Duodenal mucosa (tissue), 2 donors: Measurements from ENCODE around the gene HOXC6.

Experiments
- H3K27ac ChIP-seq: one replicate; pipeline ENCODE4 v1.7.0; 2013; ENCODE audit warnings: low read depth, low read length
- H3K27me3 ChIP-seq, 2 donors: one replicate each; pipeline ENCODE4 v1.7.0; 2013; ENCODE audit warnings: low read length in 2 of 2, control low read depth in 1 of 2; ENCODE audit not compliant: insufficient read depth in 2 of 2, control insufficient read depth in 1 of 2
- H3K36me3 ChIP-seq, 2 donors: one replicate each; pipeline ENCODE4 v1.7.0; 2013; ENCODE audit warnings: low read length in 2 of 2, control low read depth in 1 of 2; ENCODE audit not compliant: insufficient read depth in 2 of 2, control insufficient read depth in 1 of 2
- H3K4me1 ChIP-seq, 2 donors: one replicate each; pipeline ENCODE4 v1.7.0; 2013; ENCODE audit warnings: low read length in 2 of 2, control low read depth in 1 of 2; ENCODE audit not compliant: insufficient read depth in 2 of 2, control insufficient read depth in 1 of 2
- H3K4me3 ChIP-seq, 2 donors: one replicate each; pipeline ENCODE4 v1.7.0; 2013; ENCODE audit warnings: low read length in 2 of 2, low read depth in 1 of 2
- H3K9ac ChIP-seq, 2 donors: one replicate each; pipeline ENCODE4 v1.7.0; 2013; ENCODE audit warnings: low read length in 2 of 2, low read depth in 1 of 2
- H3K9me3 ChIP-seq, 2 donors: one replicate each; pipeline ENCODE4 v1.7.0; 2013; ENCODE audit warnings: low read length in 2 of 2, control low read depth in 1 of 2; ENCODE audit not compliant: control insufficient read depth in 1 of 2

The HOXC6 gene

GRCh38 chr12:54028314-54029201 lies at the start of gene HOXC6:
TSS of gene HOXC6 (plus strand) at chr12:54028440. CDS start at chr12:54028522, 82 bp downstream.
- Histone ChIP-seq H3K27me3 (peaks cover 71 to 94% of the 10 kb centered on the region in 2 donors), H3K36me3 (no peaks in the 10 kb centered on the region), H3K4me3 (peak within 1 kb of the TSS; percentile 19 to 41), H3K9ac (no peak within 1 kb of the TSS), H3K4me1 (peaks cover 7 to 22% of the 10 kb centered on the region in 2 donors), H3K9me3 (no peaks in the 10 kb centered on the region), H3K27ac (no peak within 1 kb of the TSS)

GRCh38 chr12:53978477-53979356 lies 49.5 kb upstream of the HOXC6 start:
- Histone ChIP-seq H3K9ac (no peak overlapping the region), H3K9me3 (no peaks in the 10 kb centered on the region), H3K27ac (no peak overlapping the region), H3K4me1 (peaks cover 10 to 20% of the 10 kb centered on the region in 2 donors), H3K36me3 (no peaks in the 10 kb centered on the region), H3K27me3 (peaks cover 47 to 94% of the 10 kb centered on the region in 2 donors), H3K4me3 (peak overlapping the region; percentile 22 to 57)

- H3K9ac ChIP-seq = no peak overlapping the region
- H3K27me3 ChIP-seq = peaks cover 53 to 96% of the 10 kb centered on the region in 2 donors
- no peaks in the 10 kb centered on the region for H3K9me3 ChIP-seq
- H3K27ac ChIP-seq = no peak overlapping the region
- no peak overlapping the region for H3K4me3 ChIP-seq
- H3K36me3 ChIP-seq = no peaks in the 10 kb centered on the region
- H3K4me1 ChIP-seq = peaks cover 10 to 22% of the 10 kb centered on the region in 2 donors
Measured at GRCh38 chr12:53980104-53980801, 48.0 kb upstream of the HOXC6 start.

GRCh38 chr12:53980802-53981496 lies 47.3 kb upstream of the HOXC6 start:
- no peak overlapping the region for H3K27ac ChIP-seq
- no peaks in the 10 kb centered on the region for H3K9me3 ChIP-seq
- peaks cover 54 to 96% of the 10 kb centered on the region in 2 donors for H3K27me3 ChIP-seq
- H3K4me3 ChIP-seq = no peak overlapping the region
- H3K4me1 ChIP-seq = peaks cover 10 to 23% of the 10 kb centered on the region in 2 donors
- no peak overlapping the region for H3K9ac ChIP-seq
- no peaks in the 10 kb centered on the region for H3K36me3 ChIP-seq

GRCh38 chr12:53981634-53982565 lies 46.3 kb upstream of the HOXC6 start:
- Histone ChIP-seq H3K9me3 (no peaks in the 10 kb centered on the region), H3K4me1 (peaks cover 10 to 27% of the 10 kb centered on the region in 2 donors), H3K27me3 (peaks cover 57 to 96% of the 10 kb centered on the region in 2 donors), H3K27ac (peak overlapping the region; percentile 2), H3K4me3 (no peak overlapping the region), H3K36me3 (no peaks in the 10 kb centered on the region), H3K9ac (no peak overlapping the region)

GRCh38 chr12:53982648-53983567 lies 45.3 kb upstream of the HOXC6 start:
- H3K36me3 ChIP-seq = no peaks in the 10 kb centered on the region

GRCh38 chr12:53983568-53983949 lies 44.7 kb upstream of the HOXC6 start:
- Histone ChIP-seq H3K36me3 (no peaks in the 10 kb centered on the region), H3K4me3 (no peak overlapping the region), H3K27ac (no peak overlapping the region), H3K9ac (no peak overlapping the region), H3K4me1 (peaks cover 5 to 22% of the 10 kb centered on the region in 2 donors), H3K9me3 (no peaks in the 10 kb centered on the region), H3K27me3 (peaks cover 67 to 97% of the 10 kb centered on the region in 2 donors)

More at GRCh38 chr12:53982648-53983567, 45.3 kb upstream of the HOXC6 start:
- H3K27me3 ChIP-seq = peaks cover 63 to 96% of the 10 kb centered on the region in 2 donors
- no peak overlapping the region for H3K4me3 ChIP-seq
- H3K4me1 ChIP-seq = peaks cover 8 to 25% of the 10 kb centered on the region in 2 donors
- H3K9ac ChIP-seq = no peak overlapping the region
- no peaks in the 10 kb centered on the region for H3K9me3 ChIP-seq
- no peak overlapping the region for H3K27ac ChIP-seq

- Histone ChIP-seq H3K4me1 (peaks cover 5 to 22% of the 10 kb centered on the region in 2 donors), H3K9ac (no peak overlapping the region), H3K9me3 (no peaks in the 10 kb centered on the region), H3K27ac (no peak overlapping the region), H3K36me3 (no peaks in the 10 kb centered on the region), H3K27me3 (peaks cover 72 to 97% of the 10 kb centered on the region in 2 donors), H3K4me3 (no peak overlapping the region)
Measured at GRCh38 chr12:53983950-53984572, 44.2 kb upstream of the HOXC6 start.
